Measurements from ENCODE around the gene TACR1. TPM values are rescaled to one million over a fixed set of nuclear protein-coding genes. Genes with fewer than 3 reads are reported as not detected.

Gene TACR1
- total RNA-seq, 2 donors from 2014 or later: 2.7 to 4.2 TPM

- H3K27me3 ChIP-seq (replicated peaks; ENCODE audit: insufficient read depth): no peaks in the 10 kb centered on the region
- no peak overlapping the region for H3K27ac ChIP-seq
- no peak for DNase-seq (ENCODE audit: low spot score)
- H3K4me3 ChIP-seq: no peak overlapping the region
- WGBS: 74% methylated on average over 1 of the region's 1 CpG
- no peaks in the 10 kb centered on the region for H3K4me1 ChIP-seq (replicated peaks)
- no peaks in the 10 kb centered on the region for H3K9me3 ChIP-seq
- no peak for TF ChIP-seq POLR2A (IDR thresholded peaks at IDR 0.05)
- no peak for TF ChIP-seq CTCF (IDR thresholded peaks at IDR 0.05)
- no peak for TF ChIP-seq POLR2AphosphoS5 (IDR thresholded peaks at IDR 0.05)
- no peaks in the 10 kb centered on the region for H3K36me3 ChIP-seq
- intact Hi-C loops (cut with DNase I): no loop called here
Observed at GRCh38 chr2:75042823-75043222, 156.5 kb downstream of the TACR1 start.

GRCh38 chr2:75041731-75042600, 157.4 kb downstream of the TACR1 start:
- H3K4me3 ChIP-seq: no peak overlapping the region
- 89% methylated on average over 7 of the region's 7 CpGs for WGBS
- intact Hi-C loops (cut with DNase I): no loop called here
- H3K9me3 ChIP-seq: no peaks in the 10 kb centered on the region
- no peaks in the 10 kb centered on the region for H3K36me3 ChIP-seq
- H3K27ac ChIP-seq: no peak overlapping the region
- no peaks in the 10 kb centered on the region for H3K4me1 ChIP-seq (replicated peaks)
- no peaks in the 10 kb centered on the region for H3K27me3 ChIP-seq (replicated peaks; ENCODE audit: insufficient read depth)
- TF ChIP-seq POLR2AphosphoS5 (IDR thresholded peaks at IDR 0.05): no peak
- DNase-seq (ENCODE audit: low spot score): no peak

GRCh38 chr2:75041226-75041625, 158.1 kb downstream of the TACR1 start:
- no peaks in the 10 kb centered on the region for H3K36me3 ChIP-seq
- no peaks in the 10 kb centered on the region for H3K4me1 ChIP-seq (replicated peaks)
- H3K9me3 ChIP-seq: no peaks in the 10 kb centered on the region
- no peak for TF ChIP-seq CTCF (IDR thresholded peaks at IDR 0.05)
- H3K27me3 ChIP-seq (replicated peaks; ENCODE audit: insufficient read depth): no peaks in the 10 kb centered on the region
- DNase-seq (ENCODE audit: low spot score): no peak
- 75% methylated on average over 2 of the region's 2 CpGs for WGBS
- H3K4me3 ChIP-seq: no peak overlapping the region
- intact Hi-C loops (cut with DNase I): no loop called here
- H3K27ac ChIP-seq: no peak overlapping the region

GRCh38 chr2:75035444-75036353, 163.6 kb downstream of the TACR1 start:
- intact Hi-C loops (cut with DNase I): no loop called here
- Histone ChIP-seq H3K4me3 (no peak overlapping the region), H3K27me3 (replicated peaks; ENCODE audit: insufficient read depth) (no peaks in the 10 kb centered on the region), H3K27ac (no peak overlapping the region), H3K9me3 (no peaks in the 10 kb centered on the region), H3K36me3 (no peaks in the 10 kb centered on the region), H3K4me1 (replicated peaks) (no peaks in the 10 kb centered on the region)
- no peak for DNase-seq (ENCODE audit: low spot score)
- 66% methylated on average over 3 of the region's 3 CpGs for WGBS
- no peak for TF ChIP-seq POLR2A (IDR thresholded peaks at IDR 0.05)
- TF ChIP-seq POLR2AphosphoS5 (IDR thresholded peaks at IDR 0.05): no peak
- TF ChIP-seq CTCF (IDR thresholded peaks at IDR 0.05): no peak

GRCh38 chr2:75033516-75033915, 165.8 kb downstream of the TACR1 start:
- no peak overlapping the region for H3K27ac ChIP-seq
- no peaks in the 10 kb centered on the region for H3K27me3 ChIP-seq (replicated peaks; ENCODE audit: insufficient read depth)
- no peaks in the 10 kb centered on the region for H3K36me3 ChIP-seq
- no peaks in the 10 kb centered on the region for H3K4me1 ChIP-seq (replicated peaks)
- TF ChIP-seq POLR2AphosphoS5 (IDR thresholded peaks at IDR 0.05) (no peak), POLR2A (IDR thresholded peaks at IDR 0.05) (no peak), CTCF (IDR thresholded peaks at IDR 0.05) (no peak)
- no peak for DNase-seq (ENCODE audit: low spot score)
- intact Hi-C loops (cut with DNase I): no loop called here
- no peaks in the 10 kb centered on the region for H3K9me3 ChIP-seq
- no peak overlapping the region for H3K4me3 ChIP-seq
- WGBS: 28% methylated on average over 2 of the region's 2 CpGs
